Neural progenitor cell (in vitro differentiated cells): Measurements from ENCODE around the gene EPHB1. TPM values are rescaled to one million over a fixed set of nuclear protein-coding genes. Genes with fewer than 3 reads are reported as not detected.

Experiments used
- DNase-seq: peaks from one replicate; pipeline ENCODE4 v3.0.0-alpha.2; 2016; ENCODE audit warnings: low spot score
- H2AFZ ChIP-seq: fragments of 200-600 bp; sonication (generic); replicated peaks from 2 replicates; pipeline ENCODE4 v1.6.1; 2016; ENCODE audit warnings: antibody characterized with exemption
- H3F3A ChIP-seq: fragments of 200-600 bp; sonication (generic); 2 replicates; pipeline ENCODE4 v1.6.1; 2016; ENCODE audit warnings: antibody characterized with exemption, low read depth
- H3K27ac ChIP-seq: fragments of 200-600 bp; sonication (generic); 2 replicates; pipeline ENCODE4 v1.5.1; 2016; ENCODE audit warnings: mild to moderate bottlenecking
- H3K27me3 ChIP-seq: fragments of 200-600 bp; sonication (generic); 2 replicates; pipeline ENCODE4 v1.6.1; 2016; ENCODE audit warnings: mild to moderate bottlenecking, moderate library complexity
- H3K36me3 ChIP-seq: fragments of 200-600 bp; sonication (generic); 2 replicates; pipeline ENCODE4 v1.5.1; 2016
- H3K4me1 ChIP-seq: fragments of 200-600 bp; sonication (generic); 2 replicates; pipeline ENCODE4 v1.6.1; 2016; ENCODE audit warnings: mixed run types
- H3K4me2 ChIP-seq: fragments of 200-600 bp; sonication (generic); 2 replicates; pipeline ENCODE4 v1.6.1; 2016
- H3K4me3 ChIP-seq: fragments of 200-600 bp; sonication (generic); 2 replicates; pipeline ENCODE4 v1.5.1; 2016
- H3K79me2 ChIP-seq: fragments of 200-600 bp; sonication (generic); 2 replicates; pipeline ENCODE4 v1.6.1; 2016; ENCODE audit warnings: low read depth
- H3K9ac ChIP-seq: fragments of 200-600 bp; sonication (generic); 2 replicates; pipeline ENCODE4 v1.6.1; 2016
- H3K9me3 ChIP-seq: fragments of 200-600 bp; sonication (generic); 2 replicates; pipeline ENCODE4 v1.5.1; 2016; ENCODE audit warnings: low read depth
- H4K20me1 ChIP-seq: fragments of 200-600 bp; sonication (generic); 2 replicates; pipeline ENCODE4 v1.6.1; 2016; ENCODE audit warnings: low read depth
- H3K27ac Mint-ChIP-seq: 3 replicates; pipeline ENCODE4 v1.8.0; 2021; ENCODE audit warnings: mixed read lengths
- H3K27me3 Mint-ChIP-seq: 2 replicates; pipeline ENCODE4 v1.8.0; 2022; ENCODE audit warnings: low read depth, mild to moderate bottlenecking, inconsistent platforms, moderate library complexity, mixed read lengths; ENCODE audit not compliant: insufficient read depth
- H3K36me3 Mint-ChIP-seq: 3 replicates; pipeline ENCODE4 v1.8.0; 2021; ENCODE audit warnings: mixed read lengths
- H3K4me1 Mint-ChIP-seq: 3 replicates; pipeline ENCODE4 v1.8.0; 2021; ENCODE audit warnings: mixed read lengths
- H3K4me3 Mint-ChIP-seq: 3 replicates; pipeline ENCODE4 v1.8.0; 2021; ENCODE audit warnings: mild to moderate bottlenecking, moderate library complexity, mixed read lengths
- H3K9me3 Mint-ChIP-seq: 3 replicates; pipeline ENCODE4 v1.8.0; 2020; ENCODE audit warnings: mixed read lengths
- CTCF ChIP-seq: fragments of 200-600 bp; sonication (generic); IDR thresholded peaks from 2 replicates; pipeline ENCODE4 v1.5.1; 2017; ENCODE audit warnings: antibody characterized with exemption, mild to moderate bottlenecking
- EZH2 ChIP-seq: fragments of 200-600 bp; sonication (generic); IDR thresholded peaks from 2 replicates; pipeline ENCODE4 v1.6.1; 2017; ENCODE audit warnings: antibody characterized with exemption, mild to moderate bottlenecking, moderate library complexity
- EZH2phosphoT487 ChIP-seq: fragments of 200-600 bp; sonication (generic); IDR thresholded peaks from 2 replicates; pipeline ENCODE4 v1.6.1; 2017; ENCODE audit warnings: antibody characterized with exemption
- total RNA-seq: library from RNA; depleted of rRNA; stranded (reverse); fragments of >200 nt; gene quantifications from 2 replicates; pipeline ENCODE4 v1.2.3, GENCODE V29; 2015; ENCODE audit warnings: low replicate concordance

EPHB1 gene
- total RNA-seq, 1 donor from 2014 or later: 9.1 TPM

GRCh38 chr3:134829721-134830120 is 34.7 kb downstream of the EPHB1 start:
- H3K4me1 ChIP-seq: no peaks in the 10 kb centered on the region
- peaks cover 5% of the 10 kb centered on the region for H3K27me3 Mint-ChIP-seq
- H3F3A ChIP-seq: no peaks in the 10 kb centered on the region
- H3K4me1 Mint-ChIP-seq: no peaks in the 10 kb centered on the region
- peaks cover 5% of the 10 kb centered on the region for H4K20me1 ChIP-seq
- H3K4me2 ChIP-seq: no peak overlapping the region
- no peak overlapping the region for H3K4me3 ChIP-seq
- no peaks in the 10 kb centered on the region for H3K9me3 Mint-ChIP-seq
- no peaks in the 10 kb centered on the region for H3K9me3 ChIP-seq
- no peak overlapping the region for H2AFZ ChIP-seq
- no peak for DNase-seq
- no peak for TF ChIP-seq EZH2phosphoT487
- TF ChIP-seq CTCF: no peak
- no peak for TF ChIP-seq EZH2
- no peaks in the 10 kb centered on the region for H3K36me3 Mint-ChIP-seq
- no peak overlapping the region for H3K9ac ChIP-seq
- no peaks in the 10 kb centered on the region for H3K79me2 ChIP-seq
- no peak overlapping the region for H3K27ac Mint-ChIP-seq
- H3K27me3 ChIP-seq: no peaks in the 10 kb centered on the region
- H3K4me3 Mint-ChIP-seq: no peak overlapping the region
- H3K27ac ChIP-seq: no peak overlapping the region
- H3K36me3 ChIP-seq: no peaks in the 10 kb centered on the region

GRCh38 chr3:134832585-134832984 is 37.5 kb downstream of the EPHB1 start:
- Mint-ChIP-seq H3K36me3 (no peaks in the 10 kb centered on the region), H3K27me3 (peaks cover 5% of the 10 kb centered on the region), H3K9me3 (no peaks in the 10 kb centered on the region), H3K4me3 (no peak overlapping the region), H3K4me1 (no peaks in the 10 kb centered on the region), H3K27ac (no peak overlapping the region)
- Histone ChIP-seq H3K4me3 (no peak overlapping the region), H3K9ac (no peak overlapping the region), H3K36me3 (no peaks in the 10 kb centered on the region), H3K27me3 (no peaks in the 10 kb centered on the region), H2AFZ (no peak overlapping the region), H3K9me3 (no peaks in the 10 kb centered on the region), H3K79me2 (no peaks in the 10 kb centered on the region), H3K4me2 (no peak overlapping the region), H4K20me1 (peaks cover 2% of the 10 kb centered on the region), H3K4me1 (no peaks in the 10 kb centered on the region), H3F3A (no peaks in the 10 kb centered on the region), H3K27ac (no peak overlapping the region)
- DNase-seq: no peak
- no peak for TF ChIP-seq EZH2phosphoT487
- TF ChIP-seq CTCF: no peak
- TF ChIP-seq EZH2: no peak

GRCh38 chr3:134833453-134834163 is 38.5 kb downstream of the EPHB1 start:
- no peaks in the 10 kb centered on the region for H3K4me1 Mint-ChIP-seq
- TF ChIP-seq EZH2: no peak
- TF ChIP-seq EZH2phosphoT487: no peak
- TF ChIP-seq CTCF: no peak

More at GRCh38 chr3:134833453-134834163, 38.5 kb downstream of the EPHB1 start:
- Histone ChIP-seq H3F3A (no peaks in the 10 kb centered on the region), H3K27ac (no peak overlapping the region), H3K4me2 (no peak overlapping the region), H2AFZ (no peak overlapping the region), H4K20me1 (no peaks in the 10 kb centered on the region), H3K4me1 (no peaks in the 10 kb centered on the region), H3K79me2 (no peaks in the 10 kb centered on the region), H3K9me3 (no peaks in the 10 kb centered on the region), H3K36me3 (no peaks in the 10 kb centered on the region), H3K9ac (no peak overlapping the region), H3K27me3 (no peaks in the 10 kb centered on the region), H3K4me3 (no peak overlapping the region)
- peaks cover 3% of the 10 kb centered on the region for H3K27me3 Mint-ChIP-seq
- no peak for DNase-seq
- H3K36me3 Mint-ChIP-seq: no peaks in the 10 kb centered on the region
- no peak overlapping the region for H3K4me3 Mint-ChIP-seq
- H3K27ac Mint-ChIP-seq: no peak overlapping the region
- H3K9me3 Mint-ChIP-seq: no peaks in the 10 kb centered on the region
